HepG2 (cell line): ENCODE results near the gene NACAD. TPM values are rescaled to one million over a fixed set of nuclear protein-coding genes. Genes with fewer than 3 reads are reported as not detected.

Source experiments
- ATAC-seq: fragments of 200-7000 bp; cut with Tn5 transposase; 3 replicates; pipeline ENCODE4 v1.9.1; 2020; ENCODE audit warnings: mild to moderate bottlenecking, moderate library complexity
- BruUV-seq: library from RNA; stranded (reverse); fragments of 400-500 nt; replicated peaks from 2 replicates; lab custom pipeline; 2021; lab: Mats Ljungman, UMichigan
- CTCF ChIA-PET: fragments of 300-600 bp; formaldehyde crosslinking; extraction: SDS; loops from one replicate; lab custom pipeline; 2021; ENCODE audit warnings: low total read pairs, inconsistent platforms, low intra/inter-chr PET ratio; lab: Yijun Ruan, JAX
- POLR2A ChIA-PET: fragments of 350-600 bp; sonication (Branson Sonifier 250); formaldehyde crosslinking; loops from one replicate; lab custom pipeline; 2020; ENCODE audit warnings: antibody characterized with exemption, inconsistent platforms; lab: Yijun Ruan, JAX
- DNase-seq: peaks from one replicate; pipeline ENCODE4 v3.0.0-alpha.2; 2015; ENCODE audit warnings: low spot score
- FAIRE-seq: peaks from 3 replicates; lab custom pipeline; 2011; peaks lifted over from hg19 to GRCh38; lab: Jason Lieb, UNC
- H2AFZ ChIP-seq: one replicate; pipeline ENCODE4 v1.6.1; 2011; ENCODE audit warnings: low read length, inconsistent platforms
- H3K27ac ChIP-seq: fragments of 300-600 bp; 3 replicates; pipeline ENCODE4 v1.8.0; 2011; ENCODE audit warnings: mixed run types, mild to moderate bottlenecking, mixed read lengths, low read length, inconsistent platforms; ENCODE audit not compliant: insufficient read depth; ENCODE audit errors: extremely low read length
- H3K27me3 ChIP-seq, 2 experiments: fragments of 200-600 bp in 1 of 2; 2 replicates in 1 of 2; 3 replicates in 1 of 2; pipeline versions ENCODE4 v1.6.0 to v1.8.0; 2011; ENCODE audit warnings: low read length in 2 of 2, mild to moderate bottlenecking in 2 of 2, moderate library complexity in 2 of 2, inconsistent platforms in 1 of 2; ENCODE audit not compliant: insufficient read depth in 2 of 2, control insufficient read depth in 1 of 2
- H3K36me3 ChIP-seq, 2 experiments: fragments of 200-600 bp in 1 of 2; replicated peaks in 1 of 2; 2 replicates in 1 of 2; 3 replicates in 1 of 2; pipeline versions ENCODE4 v1.5.1 to v1.8.0; 2011; ENCODE audit warnings: low read length in 2 of 2, inconsistent platforms in 1 of 2; ENCODE audit not compliant: insufficient read depth in 2 of 2, control insufficient read depth in 1 of 2
- H3K4me1 ChIP-seq: 2 replicates; pipeline ENCODE4 v1.5.1; 2012; ENCODE audit warnings: low read length, inconsistent platforms; ENCODE audit not compliant: insufficient read depth
- H3K4me2 ChIP-seq: 2 replicates; pipeline ENCODE4 v1.6.0; 2011; ENCODE audit warnings: low read depth, low read length, inconsistent platforms
- H3K4me3 ChIP-seq, 3 experiments: fragments of 200-600 bp in 1 of 3; sonication (generic), shearing (Covaris generic) in 1 of 3; replicated peaks in 1 of 3; 2 replicates each; pipeline ENCODE4 v1.5.1; 2011 to 2016; ENCODE audit warnings: low read length in 3 of 3, inconsistent platforms in 2 of 3, low read depth in 2 of 3, mild to moderate bottlenecking in 2 of 3, control low read depth in 1 of 3, mixed read lengths in 1 of 3; ENCODE audit not compliant: insufficient read depth in 1 of 3
- H3K79me2 ChIP-seq: one replicate; pipeline ENCODE4 v1.6.1; 2011; ENCODE audit warnings: low read length, inconsistent platforms; ENCODE audit not compliant: insufficient read depth
- H3K9ac ChIP-seq: 2 replicates; pipeline ENCODE4 v1.6.0; 2011; ENCODE audit warnings: mild to moderate bottlenecking, low read depth, low read length, inconsistent platforms; ENCODE audit not compliant: insufficient read depth
- H3K9me3 ChIP-seq: 2 replicates; pipeline ENCODE4 v1.5.1; 2012; ENCODE audit warnings: mild to moderate bottlenecking, low read length
- H4K20me1 ChIP-seq: 2 replicates; pipeline ENCODE4 v1.6.0; 2011; ENCODE audit warnings: inconsistent platforms, mild to moderate bottlenecking, low read length, moderate library complexity; ENCODE audit not compliant: insufficient read depth
- ATAD3A ChIP-seq: sonication (generic); formaldehyde crosslinking; IDR thresholded peaks from 2 replicates; pipeline ENCODE4 v1.4.0; 2020; ENCODE audit warnings: missing genetic modification reagents
- BRD4 ChIP-seq: sonication (generic); formaldehyde crosslinking; IDR thresholded peaks from 2 replicates; pipeline ENCODE4 v1.4.0; 2020; ENCODE audit warnings: missing genetic modification reagents
- ETV5 ChIP-seq: IDR thresholded peaks from 2 replicates; pipeline ENCODE4 v1.6.1; 2018; ENCODE audit warnings: missing biosample characterization, missing genetic modification reagents, inconsistent platforms, borderline replicate concordance
- PRPF4 ChIP-seq: fragments of 200-400 bp; formaldehyde crosslinking; IDR thresholded peaks from 2 replicates; pipeline ENCODE4 v1.6.1; 2016; ENCODE audit warnings: low read length, low read depth; ENCODE audit not compliant: poor library complexity, severe bottlenecking
- RFX1 ChIP-seq: fragments of 450-650 bp; IDR thresholded peaks from 2 replicates; pipeline ENCODE4 v1.6.1; 2017
- SSRP1 ChIP-seq: IDR thresholded peaks from 2 replicates; pipeline ENCODE4 v1.6.1; 2016; ENCODE audit warnings: control low read depth
- ZNF264 ChIP-seq: sonication (generic); formaldehyde crosslinking; IDR thresholded peaks from 2 replicates; pipeline ENCODE4 v1.4.0; 2020; ENCODE audit warnings: missing genetic modification reagents
- WGBS: methylation state at CpG from one replicate; pipeline ENCODE4 v1.1.6; 2017; ENCODE audit warnings: low lambda C conversion rate; 5-methylcytosine and 5-hydroxymethylcytosine counted together
- in situ Hi-C: cut with HindIII; loops from 2 replicates; pipeline ENCODE4 v1.10.0; 2017; ENCODE audit warnings: low pct_unique_long_range_greater_than_20kb; ENCODE audit not compliant: extremely low pct_ligation_motif_present
- intact Hi-C: fragments of 100-400 bp; cut with micrococcal nuclease; formaldehyde crosslinking; loops from one replicate; pipeline ENCODE4 v1.10.0; 2022; ENCODE audit not compliant: unreplicated experiment
- polyA plus RNA-seq, 8 experiments: library from polyadenylated mRNA; depleted of rRNA in 3 of 8; stranded (reverse) in 7 of 8; unstranded in 1 of 8; fragments of >200 nt; fragmentation: Illumina TruSeq in 4 of 8; extraction: Trizol in 4 of 8; gene quantifications; 2 replicates each; pipeline versions ENCODE4 v1.2.1 to v1.2.3, GENCODE V29; 2011 to 2016; ENCODE audit warnings: low read depth in 4 of 8, missing spikeins in 1 of 8, mixed read lengths in 1 of 8; ENCODE audit not compliant: insufficient read depth in 1 of 8
- total RNA-seq, 5 experiments: library from RNA; depleted of rRNA; stranded (reverse); fragments of >200 nt; fragmentation: Illumina TruSeq; extraction: Trizol; gene quantifications; 2 replicates each; pipeline ENCODE4 v1.2.3, GENCODE V29; 2016; ENCODE audit warnings: low read depth in 1 of 5
- TF ChIP-seq, protein P1 (sequence below), 2 experiments: sonication (generic) in 1 of 2; formaldehyde crosslinking in 1 of 2; IDR thresholded peaks; 2 replicates each; pipeline versions ENCODE4 v1.6.1 to v1.9.0; 2014 to 2022; ENCODE audit warnings: antibody characterized with exemption in 1 of 2, borderline replicate concordance in 1 of 2, inconsistent platforms in 1 of 2, low read depth in 1 of 2, missing genetic modification reagents in 1 of 2
- TF ChIP-seq, protein P2 (sequence below): IDR thresholded peaks from 2 replicates; pipeline ENCODE4 v1.6.1; 2016; ENCODE audit warnings: low read depth, borderline replicate concordance
- TF ChIP-seq, protein P3 (sequence below): sonication (generic); formaldehyde crosslinking; IDR thresholded peaks from 2 replicates; pipeline ENCODE4 v1.4.0; 2020; ENCODE audit warnings: missing genetic modification reagents

Gene NACAD
- total and polyA plus RNA-seq, 2 of the 13 experiments (the other 11 are each of a cell fraction or from before 2014, with no cell fraction given): 0.04 TPM; not detected in 1

DNA sequence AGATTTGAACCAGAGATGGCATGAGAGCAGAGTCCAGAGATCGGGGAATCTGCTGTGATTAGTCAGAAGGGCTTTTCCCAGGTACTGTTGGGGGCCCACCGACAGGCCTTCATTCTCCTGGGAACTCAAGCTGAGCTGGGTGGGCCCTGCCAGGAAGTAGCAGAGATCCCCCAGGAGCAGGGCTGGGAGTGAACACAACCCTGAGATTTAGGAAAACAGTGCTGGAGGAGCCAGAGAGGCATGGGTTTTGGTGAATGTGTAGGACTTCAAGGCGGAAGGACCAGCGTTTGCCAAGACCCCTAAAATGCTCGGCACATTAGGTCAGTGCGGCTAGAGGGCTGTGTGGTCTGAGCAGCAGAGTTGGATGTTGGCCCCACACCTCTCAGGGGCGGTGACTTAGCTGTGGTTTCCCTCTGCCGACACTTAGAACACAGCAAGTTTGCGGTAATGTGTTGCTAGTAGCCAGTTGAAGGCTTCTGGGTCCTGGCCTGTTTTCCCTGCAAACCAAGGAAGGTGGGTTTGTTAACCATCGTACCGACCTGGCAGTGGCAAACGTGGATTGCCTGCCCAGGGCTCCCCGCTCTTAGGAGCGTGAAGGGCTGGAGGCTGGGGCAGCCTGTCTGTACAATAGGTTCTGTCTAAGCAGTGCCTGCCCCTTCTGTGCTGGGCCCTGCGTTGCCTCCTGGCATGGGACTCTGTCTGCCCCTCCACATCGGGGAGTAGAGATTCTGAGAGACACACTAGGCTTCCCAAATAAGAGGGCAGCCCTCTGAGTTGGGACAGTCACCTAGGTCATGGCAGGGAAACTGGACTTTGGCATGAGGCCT, 14.0 kb downstream of the NACAD start:
- DNase-seq (no peak), ATAC-seq (no peak), FAIRE-seq (no peak)
- Histone ChIP-seq H3K36me3 (peaks cover 6 to 20% of the 10 kb centered on the region in 2 experiments; a peak in 3 of 5 replicates), H3K79me2 (no peaks in the 10 kb centered on the region), H4K20me1 (no peaks in the 10 kb centered on the region), H3K27ac (no peak overlapping the region), H3K4me3 (no peak overlapping the region), H3K9ac (no peak overlapping the region), H3K9me3 (no peaks in the 10 kb centered on the region), H3K4me1 (no peaks in the 10 kb centered on the region), H3K4me2 (no peak overlapping the region), H3K27me3 (no peaks in the 10 kb centered on the region), H2AFZ (no peak overlapping the region)
- CTCF ChIA-PET: no interaction called here
- POLR2A ChIA-PET: no interaction called here
- intact Hi-C loops: no loop called here
- 91% methylated on average over 11 of the region's 16 CpGs for WGBS
- in situ Hi-C loops: no loop called here
- BruUV-seq: no TSS peak
- no peak for TF ChIP-seq ZNF264 (CRISPR knock-in tag)
- TF ChIP-seq, protein P1, sequence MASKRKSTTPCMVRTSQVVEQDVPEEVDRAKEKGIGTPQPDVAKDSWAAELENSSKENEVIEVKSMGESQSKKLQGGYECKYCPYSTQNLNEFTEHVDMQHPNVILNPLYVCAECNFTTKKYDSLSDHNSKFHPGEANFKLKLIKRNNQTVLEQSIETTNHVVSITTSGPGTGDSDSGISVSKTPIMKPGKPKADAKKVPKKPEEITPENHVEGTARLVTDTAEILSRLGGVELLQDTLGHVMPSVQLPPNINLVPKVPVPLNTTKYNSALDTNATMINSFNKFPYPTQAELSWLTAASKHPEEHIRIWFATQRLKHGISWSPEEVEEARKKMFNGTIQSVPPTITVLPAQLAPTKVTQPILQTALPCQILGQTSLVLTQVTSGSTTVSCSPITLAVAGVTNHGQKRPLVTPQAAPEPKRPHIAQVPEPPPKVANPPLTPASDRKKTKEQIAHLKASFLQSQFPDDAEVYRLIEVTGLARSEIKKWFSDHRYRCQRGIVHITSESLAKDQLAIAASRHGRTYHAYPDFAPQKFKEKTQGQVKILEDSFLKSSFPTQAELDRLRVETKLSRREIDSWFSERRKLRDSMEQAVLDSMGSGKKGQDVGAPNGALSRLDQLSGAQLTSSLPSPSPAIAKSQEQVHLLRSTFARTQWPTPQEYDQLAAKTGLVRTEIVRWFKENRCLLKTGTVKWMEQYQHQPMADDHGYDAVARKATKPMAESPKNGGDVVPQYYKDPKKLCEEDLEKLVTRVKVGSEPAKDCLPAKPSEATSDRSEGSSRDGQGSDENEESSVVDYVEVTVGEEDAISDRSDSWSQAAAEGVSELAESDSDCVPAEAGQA (IDR thresholded peaks at IDR 0.05; ENCODE audit: low read depth): no peak
- TF ChIP-seq, protein P1 (CRISPR knock-in tag; IDR thresholded peaks at IDR 0.05; ENCODE audit: borderline replicate concordance): no peak
- no peak for TF ChIP-seq BRD4 (CRISPR knock-in tag)
- TF ChIP-seq SSRP1: no peak
- no peak for TF ChIP-seq ATAD3A (CRISPR knock-in tag)
- TF ChIP-seq RFX1: no peak
- TF ChIP-seq PRPF4: no peak
- TF ChIP-seq, protein P2, sequence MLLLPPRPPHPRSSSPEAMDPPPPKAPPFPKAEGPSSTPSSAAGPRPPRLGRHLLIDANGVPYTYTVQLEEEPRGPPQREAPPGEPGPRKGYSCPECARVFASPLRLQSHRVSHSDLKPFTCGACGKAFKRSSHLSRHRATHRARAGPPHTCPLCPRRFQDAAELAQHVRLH (CRISPR knock-in tag): no peak
- TF ChIP-seq ETV5 (CRISPR knock-in tag): no peak
- TF ChIP-seq, protein P3, sequence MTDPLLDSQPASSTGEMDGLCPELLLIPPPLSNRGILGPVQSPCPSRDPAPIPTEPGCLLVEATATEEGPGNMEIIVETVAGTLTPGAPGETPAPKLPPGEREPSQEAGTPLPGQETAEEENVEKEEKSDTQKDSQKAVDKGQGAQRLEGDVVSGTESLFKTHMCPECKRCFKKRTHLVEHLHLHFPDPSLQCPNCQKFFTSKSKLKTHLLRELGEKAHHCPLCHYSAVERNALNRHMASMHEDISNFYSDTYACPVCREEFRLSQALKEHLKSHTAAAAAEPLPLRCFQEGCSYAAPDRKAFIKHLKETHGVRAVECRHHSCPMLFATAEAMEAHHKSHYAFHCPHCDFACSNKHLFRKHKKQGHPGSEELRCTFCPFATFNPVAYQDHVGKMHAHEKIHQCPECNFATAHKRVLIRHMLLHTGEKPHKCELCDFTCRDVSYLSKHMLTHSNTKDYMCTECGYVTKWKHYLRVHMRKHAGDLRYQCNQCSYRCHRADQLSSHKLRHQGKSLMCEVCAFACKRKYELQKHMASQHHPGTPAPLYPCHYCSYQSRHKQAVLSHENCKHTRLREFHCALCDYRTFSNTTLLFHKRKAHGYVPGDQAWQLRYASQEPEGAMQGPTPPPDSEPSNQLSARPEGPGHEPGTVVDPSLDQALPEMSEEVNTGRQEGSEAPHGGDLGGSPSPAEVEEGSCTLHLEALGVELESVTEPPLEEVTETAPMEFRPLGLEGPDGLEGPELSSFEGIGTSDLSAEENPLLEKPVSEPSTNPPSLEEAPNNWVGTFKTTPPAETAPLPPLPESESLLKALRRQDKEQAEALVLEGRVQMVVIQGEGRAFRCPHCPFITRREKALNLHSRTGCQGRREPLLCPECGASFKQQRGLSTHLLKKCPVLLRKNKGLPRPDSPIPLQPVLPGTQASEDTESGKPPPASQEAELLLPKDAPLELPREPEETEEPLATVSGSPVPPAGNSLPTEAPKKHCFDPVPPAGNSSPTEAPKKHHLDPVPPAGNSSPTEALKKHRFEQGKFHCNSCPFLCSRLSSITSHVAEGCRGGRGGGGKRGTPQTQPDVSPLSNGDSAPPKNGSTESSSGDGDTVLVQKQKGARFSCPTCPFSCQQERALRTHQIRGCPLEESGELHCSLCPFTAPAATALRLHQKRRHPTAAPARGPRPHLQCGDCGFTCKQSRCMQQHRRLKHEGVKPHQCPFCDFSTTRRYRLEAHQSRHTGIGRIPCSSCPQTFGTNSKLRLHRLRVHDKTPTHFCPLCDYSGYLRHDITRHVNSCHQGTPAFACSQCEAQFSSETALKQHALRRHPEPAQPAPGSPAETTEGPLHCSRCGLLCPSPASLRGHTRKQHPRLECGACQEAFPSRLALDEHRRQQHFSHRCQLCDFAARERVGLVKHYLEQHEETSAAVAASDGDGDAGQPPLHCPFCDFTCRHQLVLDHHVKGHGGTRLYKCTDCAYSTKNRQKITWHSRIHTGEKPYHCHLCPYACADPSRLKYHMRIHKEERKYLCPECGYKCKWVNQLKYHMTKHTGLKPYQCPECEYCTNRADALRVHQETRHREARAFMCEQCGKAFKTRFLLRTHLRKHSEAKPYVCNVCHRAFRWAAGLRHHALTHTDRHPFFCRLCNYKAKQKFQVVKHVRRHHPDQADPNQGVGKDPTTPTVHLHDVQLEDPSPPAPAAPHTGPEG (CRISPR knock-in tag): no peak
